ENCODE results near the gene RWDD3.

RWDD3 gene

GRCh38 chr1:95286479-95286878 lies 52.5 kb downstream of the RWDD3 start:
- peak; percentile 72 for DNase-seq

- no peak for DNase-seq
Measured at GRCh38 chr1:95287081-95287480, 53.1 kb downstream of the RWDD3 start.

- no peak for DNase-seq
Measured at GRCh38 chr1:95287825-95288224, 53.8 kb downstream of the RWDD3 start.
